HG03139 (cell line): ENCODE measurements around the gene PIGL.
"Not testable (repeated sequence)": the region's sequence is repeated elsewhere in the genome, so short reads cannot be mapped to it uniquely, and the experiment has no call there.

Source experiments
- ATAC-seq: cut with Tn5 transposase; IDR thresholded peaks from one replicate; pipeline ENCODE4 v1.9.1; 2021; ENCODE audit not compliant: unreplicated experiment

Gene PIGL

GRCh38 chr17:16216341-16217001, 539 bp upstream of the PIGL start:
- ATAC-seq: not testable (repeated sequence)

- no peak for ATAC-seq
Measured at GRCh38 chr17:16222406-16222805, 5.4 kb downstream of the PIGL start.

DNA sequence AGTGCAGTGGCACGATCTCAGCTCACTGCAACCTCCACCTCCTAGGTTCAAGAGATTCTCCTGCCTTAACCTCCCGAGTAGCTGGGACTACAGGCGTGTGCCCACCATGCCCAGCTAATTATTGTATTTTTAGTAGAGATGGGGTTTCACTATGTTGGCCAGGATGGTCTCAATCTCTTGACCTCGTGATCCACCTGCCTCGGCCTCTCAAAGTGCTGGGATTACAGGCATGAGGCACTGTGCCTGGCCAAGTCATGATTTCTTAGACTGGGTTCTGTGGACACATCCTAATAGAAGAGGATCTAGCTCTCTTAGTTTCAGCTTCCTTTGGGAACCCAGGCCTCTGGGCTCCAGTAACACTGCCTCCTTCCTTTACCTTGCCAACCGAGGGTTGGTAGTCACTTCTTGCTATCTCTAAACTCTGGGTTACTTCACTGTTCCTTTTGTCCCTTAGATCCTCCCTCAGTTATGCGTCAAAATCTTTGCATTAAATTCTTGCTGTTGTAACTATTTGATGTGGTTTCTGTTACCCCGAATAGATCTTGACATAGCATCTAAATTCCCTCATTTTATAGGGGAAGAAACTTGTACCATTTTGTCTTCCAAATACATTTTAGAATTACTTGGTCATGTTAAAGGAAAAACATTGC, 13.0 kb downstream of the PIGL start:
- ATAC-seq: not testable (repeated sequence)

DNA sequence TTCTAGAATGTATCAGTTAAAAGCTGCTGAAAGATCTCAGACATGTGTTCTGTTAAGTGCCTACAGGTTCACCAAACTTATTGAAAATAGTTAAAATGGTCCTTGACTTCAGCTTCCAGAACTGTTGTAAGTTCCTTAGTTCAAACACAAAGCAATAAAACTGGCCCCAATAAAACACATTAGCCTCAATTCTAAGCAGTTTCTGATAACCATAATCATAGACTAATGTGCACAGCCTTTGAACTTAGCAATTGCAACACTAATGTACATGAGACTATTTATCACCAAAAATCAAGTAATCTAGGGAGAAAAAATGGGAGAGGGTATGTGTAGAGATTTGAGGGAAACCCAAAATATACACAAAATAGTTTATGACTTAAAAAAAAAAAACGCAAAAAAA, 15.4 kb downstream of the PIGL start:
- ATAC-seq: no peak

DNA sequence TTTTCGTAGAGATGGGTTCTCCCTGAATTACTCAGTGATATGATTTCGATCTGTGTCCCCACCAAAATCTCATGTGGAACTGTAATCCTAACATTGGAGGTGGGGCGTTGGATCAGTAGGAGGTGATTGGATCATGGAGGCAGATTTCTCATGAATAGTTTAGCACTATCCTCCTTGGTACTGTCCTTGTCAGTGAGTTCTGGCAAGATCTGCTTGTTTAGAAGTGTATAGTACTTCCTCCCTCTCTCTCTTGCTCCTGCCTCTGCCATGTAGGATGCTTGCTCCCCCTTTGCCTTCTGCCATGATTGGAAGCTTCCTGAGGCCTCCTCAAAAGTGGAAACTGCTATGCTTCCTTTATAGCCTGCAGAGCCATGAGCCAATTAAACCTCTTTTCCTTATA, 22.9 kb downstream of the PIGL start:
- ATAC-seq: no peak

GRCh38 chr17:16241906-16242399, 24.9 kb downstream of the PIGL start:
- ATAC-seq: no peak

- no peak for ATAC-seq
Measured at GRCh38 chr17:16243385-16243784, 26.4 kb downstream of the PIGL start.

DNA sequence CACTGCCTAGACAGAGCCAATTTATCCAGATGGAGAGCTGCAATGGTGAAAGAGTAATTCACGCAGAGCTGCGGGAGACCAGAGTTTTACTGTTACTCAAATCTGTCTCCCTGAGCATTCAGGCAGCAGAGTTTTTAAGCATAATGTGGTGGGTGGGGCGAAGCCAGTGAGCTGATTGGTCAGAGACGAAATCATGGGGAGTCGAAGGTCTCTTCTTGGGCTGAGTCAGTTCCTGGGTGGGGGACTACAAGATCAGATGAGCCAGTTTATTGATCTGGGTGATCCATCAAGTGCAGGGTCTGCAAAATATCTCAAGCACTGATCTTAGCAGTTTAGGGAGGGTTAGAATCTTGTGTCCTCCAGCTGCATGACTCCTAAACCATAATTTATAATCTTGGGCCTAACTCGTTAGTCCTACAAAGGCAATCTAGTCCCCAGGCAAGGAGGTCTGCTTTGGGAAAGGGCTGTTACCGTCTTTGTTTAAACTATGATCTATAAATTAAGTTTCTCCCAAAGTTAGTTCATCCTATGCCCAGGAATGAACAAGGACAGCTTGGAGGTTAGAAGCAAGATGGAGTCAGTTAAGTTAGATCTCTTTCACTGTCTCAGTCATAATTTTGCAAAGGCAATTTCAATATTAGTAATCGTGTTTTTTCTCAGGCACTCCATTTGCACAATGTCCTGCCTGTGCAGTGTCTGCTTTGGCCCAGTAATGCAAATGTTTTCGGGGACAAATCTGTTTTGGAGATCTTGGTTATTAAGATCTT, 27.0 kb downstream of the PIGL start:
- no peak for ATAC-seq

GRCh38 chr17:16247586-16247984, 30.6 kb downstream of the PIGL start:
- ATAC-seq: no peak

DNA sequence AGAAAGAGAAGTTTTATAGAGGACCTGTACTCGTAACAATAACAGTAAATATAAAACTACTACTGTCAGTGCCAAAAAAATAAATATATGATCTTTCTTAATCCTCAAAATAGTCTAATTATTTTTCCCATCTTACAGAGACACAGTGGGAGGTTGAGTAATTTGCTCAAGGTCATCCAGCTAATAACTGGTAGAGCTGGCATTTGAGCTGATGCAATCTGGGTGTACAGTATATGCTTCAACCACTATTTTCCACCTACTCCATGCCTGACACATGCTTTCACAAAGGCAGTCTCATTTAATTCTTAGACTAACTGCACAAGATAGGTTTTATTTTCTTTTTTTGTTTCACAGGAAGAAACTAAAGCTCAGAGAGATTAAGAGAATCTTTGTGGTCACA, 33.6 kb downstream of the PIGL start:
- ATAC-seq: no peak

DNA sequence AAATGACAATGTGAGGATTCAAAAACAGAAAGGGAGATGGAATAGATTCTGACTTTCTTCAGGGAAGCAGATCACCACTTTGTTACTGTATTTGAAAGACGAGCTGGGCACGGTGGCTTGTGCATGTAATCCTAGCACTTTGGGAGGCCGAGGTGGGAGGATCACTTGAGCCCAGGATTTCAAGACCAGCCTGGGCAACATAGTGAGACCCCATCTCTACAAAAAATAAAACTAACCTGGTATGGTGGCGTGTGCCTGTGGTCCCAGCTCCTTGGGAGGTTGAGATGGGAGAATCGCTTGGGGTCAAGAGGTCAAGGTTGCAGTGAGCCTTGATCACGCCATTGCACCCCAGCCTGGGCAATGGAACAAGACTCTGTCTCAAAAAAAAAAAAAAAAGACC, 34.0 kb downstream of the PIGL start:
- ATAC-seq: no peak

DNA sequence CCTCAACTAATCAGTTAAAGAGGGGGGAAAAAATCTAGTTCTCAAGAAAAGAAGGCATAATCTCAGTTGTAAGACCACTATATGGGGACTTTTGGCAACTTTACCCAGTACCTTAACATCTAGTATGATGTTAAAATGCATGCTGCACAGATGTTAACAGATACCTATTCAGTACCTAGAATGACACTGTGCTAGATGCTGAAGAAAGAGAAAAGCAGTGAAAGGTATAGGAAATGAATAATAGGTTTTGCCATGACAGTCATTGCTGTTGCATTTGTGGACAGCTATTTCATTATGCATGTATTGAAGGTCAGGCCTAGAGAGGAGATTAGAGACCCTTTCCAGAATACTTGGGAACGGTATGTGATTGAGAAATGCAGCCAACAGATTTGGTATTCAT, 34.5 kb downstream of the PIGL start:
- ATAC-seq: no peak

DNA sequence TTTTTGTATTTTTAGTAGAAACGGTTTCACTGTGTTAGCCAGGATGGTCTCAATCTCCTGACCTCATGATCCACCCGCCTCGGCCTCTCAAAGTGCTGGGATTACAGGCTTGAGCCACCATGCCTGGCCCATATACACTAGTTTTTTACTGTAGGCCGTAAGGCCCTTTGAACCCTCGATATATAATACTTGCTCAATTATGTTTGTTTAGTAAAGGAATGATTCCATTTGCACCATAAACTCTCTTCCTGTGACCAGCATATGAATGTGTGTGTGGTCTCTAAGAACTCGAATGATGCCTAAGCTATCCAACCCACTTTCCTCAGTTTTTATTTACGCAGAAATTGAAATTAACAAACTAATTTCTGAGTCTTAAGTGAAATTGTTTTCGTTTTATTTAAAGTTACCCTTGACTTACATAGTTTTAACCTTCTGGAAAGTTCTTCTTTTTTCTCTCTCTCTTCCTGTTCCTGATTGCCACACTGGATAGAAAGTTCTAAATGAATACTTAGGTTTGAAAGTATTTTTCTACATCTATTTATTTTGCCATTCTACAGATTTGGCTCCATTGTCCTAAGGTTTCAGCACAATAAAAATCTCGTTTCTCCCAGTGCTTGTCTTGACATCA, 37.9 kb downstream of the PIGL start:
- ATAC-seq: no peak

- no peak for ATAC-seq
Measured at GRCh38 chr17:16255481-16255921, 38.5 kb downstream of the PIGL start.

DNA sequence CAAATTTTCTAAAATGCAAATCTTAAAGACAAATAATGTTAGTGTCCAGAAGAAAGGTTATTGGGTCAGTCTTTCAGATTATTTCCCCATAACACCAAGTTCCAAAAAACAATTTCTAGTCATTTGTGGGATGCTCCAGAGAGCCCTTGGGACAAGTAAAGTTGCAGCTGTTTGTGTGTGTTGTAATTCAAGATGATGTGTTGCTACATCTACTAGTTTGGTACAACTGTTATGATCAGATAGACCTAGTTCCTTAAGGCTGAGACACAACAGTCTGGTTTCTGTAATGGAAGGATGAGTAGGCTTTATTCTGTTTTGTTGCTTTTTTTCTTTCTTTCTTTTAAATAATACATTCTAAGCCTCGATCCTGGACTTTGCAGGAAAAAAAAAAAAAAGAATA, 41.9 kb downstream of the PIGL start:
- no peak for ATAC-seq

- ATAC-seq: no peak
Measured at GRCh38 chr17:16259926-16260325, 42.9 kb downstream of the PIGL start.

- ATAC-seq: no peak
Measured at GRCh38 chr17:16261049-16261448, 44.0 kb downstream of the PIGL start.

DNA sequence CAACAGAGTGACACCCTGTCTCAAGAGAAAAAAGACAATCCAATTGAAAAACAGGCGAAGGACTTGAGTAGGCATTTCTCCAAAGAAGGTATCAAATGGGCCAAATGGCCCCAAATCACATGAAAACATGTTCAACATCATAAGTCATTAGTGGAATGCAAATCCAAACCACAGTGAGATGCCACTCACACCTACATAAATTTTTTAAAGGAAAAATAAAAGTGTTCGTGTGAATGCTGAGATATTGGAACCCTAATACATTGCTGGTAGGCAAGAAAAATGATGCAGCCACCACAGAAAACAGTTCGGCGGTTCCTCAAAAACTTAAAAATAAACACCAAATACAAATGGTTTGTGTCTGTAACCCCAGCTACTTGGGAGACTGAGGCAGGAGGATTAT, 45.2 kb downstream of the PIGL start:
- ATAC-seq: no peak

- no peak for ATAC-seq
Measured at GRCh38 chr17:16267174-16267573, 50.2 kb downstream of the PIGL start.

DNA sequence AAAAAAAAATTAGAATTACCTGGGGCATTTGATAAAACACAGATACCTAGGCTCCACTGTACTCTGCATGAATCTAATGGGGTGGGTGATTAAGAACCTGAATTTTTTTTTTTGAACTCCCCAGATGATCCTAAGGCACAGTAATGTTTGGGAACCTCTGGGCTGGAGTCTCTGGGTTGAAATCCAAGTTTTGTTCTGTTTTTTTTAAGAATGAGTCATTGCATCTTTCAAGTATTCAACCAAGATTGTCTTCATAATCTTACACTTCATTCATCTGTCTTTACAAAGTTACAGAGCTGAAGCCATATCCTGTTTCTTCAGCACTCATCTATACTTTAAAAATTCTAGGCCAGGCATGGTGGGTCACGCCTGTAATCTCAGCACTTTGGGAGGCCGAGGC, 52.6 kb downstream of the PIGL start:
- no peak for ATAC-seq

GRCh38 chr17:16272111-16272840, 55.3 kb downstream of the PIGL start:
- ATAC-seq: no peak
